H1 (cell line): ENCODE measurements around the gene LTA4H. TPM values are rescaled to one million over a fixed set of nuclear protein-coding genes. Genes with fewer than 3 reads are reported as not detected.

Experiments
- ATF2 ChIP-seq: IDR thresholded peaks from 2 replicates; pipeline ENCODE4 v1.6.1; 2012; ENCODE audit warnings: low read length, inconsistent platforms
- CBX5 ChIP-seq: fragments of 300-800, 300-1000 bp; sonication (generic); IDR thresholded peaks from 2 replicates; pipeline ENCODE4 v1.7.1; 2016; ENCODE audit warnings: antibody characterized with exemption, low read length, low read depth
- CTCF ChIP-seq, 3 experiments: IDR thresholded peaks; 1 replicate in 2 of 3; 2 replicates in 1 of 3; pipeline versions ENCODE4 v1.5.1 to v1.6.1; 2011; ENCODE audit warnings: low read length in 3 of 3, mild to moderate bottlenecking in 3 of 3, inconsistent platforms in 2 of 3, low read depth in 1 of 3, moderate library complexity in 1 of 3; ENCODE audit not compliant: insufficient read depth in 1 of 3; ENCODE audit errors: control extremely low read depth in 1 of 3
- EGR1 ChIP-seq: IDR thresholded peaks from 2 replicates; pipeline ENCODE4 v1.6.1; 2011; ENCODE audit warnings: low read depth, low read length, borderline replicate concordance
- MAFK ChIP-seq: IDR thresholded peaks from 2 replicates; pipeline ENCODE4 v1.6.1; 2012; ENCODE audit warnings: low read depth, mild to moderate bottlenecking, improper control_type of control experiment, low read length
- ZNF274 ChIP-seq: IDR thresholded peaks from 2 replicates; pipeline ENCODE4 v1.7.0; 2012; ENCODE audit warnings: low read length, borderline replicate concordance; ENCODE audit errors: extremely low read depth
- polyA plus RNA-seq, 7 experiments: library from polyadenylated mRNA; depleted of rRNA in 3 of 7; stranded (reverse) in 5 of 7; unstranded in 2 of 7; fragments of >200 nt in 5 of 7; fragments of 200-250 nt in 2 of 7; gene quantifications; 1 replicate in 5 of 7; 2 replicates in 1 of 7; 4 replicates in 1 of 7; pipeline versions ENCODE4 v1.2.1 to v1.2.3, GENCODE V29; 2011 to 2013; ENCODE audit warnings: missing spikeins in 2 of 7, mixed read lengths in 2 of 7
- total RNA-seq: library from RNA; stranded (reverse); fragmentation: NEBNext Ultra II Directional; extraction: Animal tissue kit (Norgen Biotek cat#: 25700); gene quantifications from 2 replicates; pipeline ENCODE4 v1.2.1, GENCODE V29; 2021
- TF ChIP-seq, protein P1 (sequence below): IDR thresholded peaks from 2 replicates; pipeline ENCODE4 v1.6.1; 2012; ENCODE audit warnings: inconsistent platforms

The LTA4H gene
- total and polyA plus RNA-seq, 2 of the 8 experiments (the other 6 are each of a cell fraction or from before 2014, with no cell fraction given), result 106 to 167 TPM

DNA sequence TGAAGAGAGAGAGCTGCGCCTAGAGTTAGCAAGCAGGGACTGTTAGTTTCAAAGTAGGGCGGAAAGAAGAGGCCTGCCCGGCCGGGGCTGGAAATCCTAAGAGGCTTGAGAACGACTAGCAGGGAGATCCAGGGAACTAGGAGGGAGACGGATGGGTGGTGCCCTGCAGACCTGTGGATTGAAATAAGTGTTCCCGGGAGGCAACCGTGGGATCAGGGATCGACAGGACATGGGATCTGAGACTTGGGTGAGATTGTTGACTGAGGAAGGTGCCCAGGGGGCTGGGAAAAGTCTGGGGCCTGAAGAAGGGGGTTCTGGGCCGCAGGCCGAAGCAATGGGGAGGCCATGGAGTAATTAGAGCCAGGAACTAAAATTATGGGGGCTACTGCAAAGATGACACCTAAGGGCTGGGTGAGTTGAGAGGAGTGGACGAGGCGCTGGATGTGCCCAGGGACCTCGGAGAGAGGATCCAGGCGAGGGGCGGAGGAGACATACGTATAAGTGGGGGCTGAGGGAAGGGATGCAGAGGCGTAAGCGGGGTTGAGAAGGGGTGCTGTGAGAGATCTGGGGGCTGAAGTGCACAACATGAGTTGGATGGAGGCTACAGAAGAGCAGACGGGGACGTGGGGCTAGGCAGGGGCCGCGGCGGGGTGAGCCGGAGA lies 635 bp downstream of the LTA4H start (continued):
- TF ChIP-seq CTCF (IDR thresholded peaks at IDR 0.05; ENCODE audit: control extremely low read depth in 1 of 3, insufficient read depth in 1 of 3, low read depth in 1 of 3, low read length in 3 of 3) (no peak), MAFK (no peak), CBX5 (no peak), ATF2 (no peak), ZNF274 (no peak), EGR1 (no peak)
- TF ChIP-seq, protein P1, sequence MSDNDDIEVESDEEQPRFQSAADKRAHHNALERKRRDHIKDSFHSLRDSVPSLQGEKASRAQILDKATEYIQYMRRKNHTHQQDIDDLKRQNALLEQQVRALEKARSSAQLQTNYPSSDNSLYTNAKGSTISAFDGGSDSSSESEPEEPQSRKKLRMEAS, result no peak
